WTC11 (cell line): ENCODE measurements around the gene GRPEL2. TPM values are rescaled to one million over a fixed set of nuclear protein-coding genes. Genes with fewer than 3 reads are reported as not detected.

Experiments used
- ATAC-seq: fragments of 200-7000 bp; cut with Tn5 transposase; 2 replicates; pipeline ENCODE4 v1.10.0; 2021; ENCODE audit warnings: mild to moderate bottlenecking, moderate library complexity
- CTCF ChIA-PET: fragments of 300-600 bp; sonication (Branson Sonifier 250); formaldehyde crosslinking; loops from one replicate; lab custom pipeline; 2021; ENCODE audit warnings: antibody characterized with exemption; lab: Charles Lee
- POLR2A ChIA-PET: fragments of 350-600 bp; sonication (Branson Sonifier 250); formaldehyde crosslinking; loops from one replicate; lab custom pipeline; 2021; ENCODE audit warnings: antibody characterized with exemption; lab: Charles Lee
- DNase-seq: peaks from one replicate; pipeline ENCODE4 v3.0.0; 2021; ENCODE audit warnings: low spot score
- H3K27ac Mint-ChIP-seq: 2 replicates; pipeline ENCODE4 v1.8.0; 2021; ENCODE audit warnings: mixed read lengths
- H3K27me3 Mint-ChIP-seq: 2 replicates; pipeline ENCODE4 v1.8.0; 2021; ENCODE audit warnings: low read depth, mild to moderate bottlenecking, moderate library complexity, mixed read lengths
- H3K36me3 Mint-ChIP-seq: 2 replicates; pipeline ENCODE4 v1.8.0; 2021; ENCODE audit warnings: mixed read lengths
- H3K4me1 Mint-ChIP-seq: 2 replicates; pipeline ENCODE4 v1.8.0; 2022; ENCODE audit warnings: mixed read lengths
- H3K4me3 Mint-ChIP-seq: 2 replicates; pipeline ENCODE4 v1.8.0; 2021; ENCODE audit warnings: mild to moderate bottlenecking, moderate library complexity, mixed read lengths
- H3K9me3 Mint-ChIP-seq: 2 replicates; pipeline ENCODE4 v1.8.0; 2021; ENCODE audit warnings: mixed read lengths
- AR ChIP-seq: fragments of 250-450 bp; sonication (Bioruptor Pico); IDR thresholded peaks from 2 replicates; pipeline ENCODE4 v1.9.0; 2021; ENCODE audit warnings: mild to moderate bottlenecking
- ARID4B ChIP-seq: sonication (generic); formaldehyde crosslinking; IDR thresholded peaks from 2 replicates; pipeline ENCODE4 v1.8.0; 2023; ENCODE audit warnings: missing genetic modification reagents, mild to moderate bottlenecking, borderline replicate concordance
- ATF2 ChIP-seq: sonication (generic); formaldehyde crosslinking; IDR thresholded peaks from 2 replicates; pipeline ENCODE4 v1.8.1; 2022; ENCODE audit warnings: low read depth, missing genetic modification reagents, borderline replicate concordance
- ATF6 ChIP-seq: sonication (generic); formaldehyde crosslinking; IDR thresholded peaks from 2 replicates; pipeline ENCODE4 v1.8.1; 2023; ENCODE audit warnings: mild to moderate bottlenecking, missing genetic modification reagents
- E2F5 ChIP-seq: sonication (generic); formaldehyde crosslinking; IDR thresholded peaks from 2 replicates; pipeline ENCODE4 v1.8.1; 2022; ENCODE audit warnings: mild to moderate bottlenecking, moderate library complexity, missing genetic modification reagents
- FOXJ3 ChIP-seq: sonication (generic); formaldehyde crosslinking; IDR thresholded peaks from 2 replicates; pipeline ENCODE4 v1.9.0; 2021; ENCODE audit warnings: missing genetic modification reagents, mild to moderate bottlenecking, borderline replicate concordance
- FOXP1 ChIP-seq: sonication (generic); formaldehyde crosslinking; IDR thresholded peaks from 2 replicates; pipeline ENCODE4 v1.8.0; 2022; ENCODE audit warnings: missing genetic modification reagents, mild to moderate bottlenecking, moderate library complexity, borderline replicate concordance
- FOXP4 ChIP-seq: sonication (generic); formaldehyde crosslinking; IDR thresholded peaks from 2 replicates; pipeline ENCODE4 v1.8.0; 2022; ENCODE audit warnings: mild to moderate bottlenecking, missing genetic modification reagents
- HMGA2 ChIP-seq: fragments of 250-450 bp; sonication (Bioruptor Pico); IDR thresholded peaks from 2 replicates; pipeline ENCODE4 v1.4.0; 2021; ENCODE audit warnings: mild to moderate bottlenecking, moderate library complexity
- IRF2 ChIP-seq: sonication (generic); formaldehyde crosslinking; IDR thresholded peaks from 2 replicates; pipeline ENCODE4 v1.8.0; 2022; ENCODE audit warnings: low read depth, missing genetic modification reagents, borderline replicate concordance
- MLX ChIP-seq: sonication (generic); formaldehyde crosslinking; IDR thresholded peaks from 2 replicates; pipeline ENCODE4 v1.8.1; 2023; ENCODE audit warnings: mild to moderate bottlenecking, missing genetic modification reagents, moderate library complexity
- MYBL2 ChIP-seq: sonication (generic); formaldehyde crosslinking; IDR thresholded peaks from 2 replicates; pipeline ENCODE4 v1.8.1; 2023; ENCODE audit warnings: mild to moderate bottlenecking, moderate library complexity, missing genetic modification reagents
- NR1H2 ChIP-seq: sonication (generic); formaldehyde crosslinking; IDR thresholded peaks from 2 replicates; pipeline ENCODE4 v1.9.0; 2021; ENCODE audit warnings: mild to moderate bottlenecking, moderate library complexity, missing genetic modification reagents
- NR3C1 ChIP-seq: sonication (generic); formaldehyde crosslinking; conservative IDR thresholded peaks from 2 replicates; pipeline ENCODE4 v1.8.1; 2023; ENCODE audit warnings: low read depth, mild to moderate bottlenecking, missing genetic modification reagents
- PRRX2 ChIP-seq: fragments of 250-450 bp; sonication (Bioruptor Pico); IDR thresholded peaks from 2 replicates; pipeline ENCODE4 v1.8.0; 2021; ENCODE audit warnings: mild to moderate bottlenecking
- SMAD3 ChIP-seq: sonication (generic); formaldehyde crosslinking; IDR thresholded peaks from 2 replicates; pipeline ENCODE4 v1.8.0; 2022; ENCODE audit warnings: missing genetic modification reagents, mild to moderate bottlenecking, borderline replicate concordance
- TP53 ChIP-seq: sonication (generic); formaldehyde crosslinking; IDR thresholded peaks from 2 replicates; pipeline ENCODE4 v1.8.1; 2023; ENCODE audit warnings: mild to moderate bottlenecking, missing genetic modification reagents
- ZMAT4 ChIP-seq: fragments of 250-450 bp; sonication (Bioruptor Pico); IDR thresholded peaks from 2 replicates; pipeline ENCODE4 v1.9.0; 2021; ENCODE audit warnings: mild to moderate bottlenecking
- ZNF317 ChIP-seq: sonication (generic); formaldehyde crosslinking; IDR thresholded peaks from 2 replicates; pipeline ENCODE4 v1.8.1; 2023; ENCODE audit warnings: low read depth, mild to moderate bottlenecking, moderate library complexity, missing genetic modification reagents, borderline replicate concordance
- ZNF416 ChIP-seq: fragments of 250-450 bp; sonication (Bioruptor Pico); IDR thresholded peaks from 2 replicates; pipeline ENCODE4 v1.9.0; 2021; ENCODE audit warnings: mild to moderate bottlenecking, inconsistent platforms
- total RNA-seq: library from RNA; stranded (reverse); gene quantifications from 3 replicates; pipeline ENCODE4 v1.2.3, GENCODE V29; 2021

The GRPEL2 gene
- total RNA-seq, 1 experiment from 2014 or later = 48.6 TPM

GRCh38 chr5:149399775-149400174 lies 54.5 kb downstream of the GRPEL2 start:
- TF ChIP-seq FOXP1 (CRISPR knock-in tag) (no peak), ATF6 (no peak), IRF2 (CRISPR knock-in tag) (no peak), ARID4B (no peak), HMGA2 (CRISPR knock-in tag) (no peak), ZNF317 (CRISPR knock-in tag) (no peak), ATF2 (CRISPR knock-in tag) (no peak), MLX (no peak)
- TF ChIP-seq, all 79 proteins: peak for 0
- ChIA-PET POLR2A (no interaction called here), CTCF (interaction anchor here (0.6 to 1.9 kb wide), 6 partner anchors 18 to 119 kb away, joined by 3 to 12 read pairs (median 6); no protein-coding TSS in a partner anchor)
- Mint-ChIP-seq H3K4me3 (no peak overlapping the region), H3K4me1 (peaks cover 11% of the 10 kb centered on the region; the same call in 1 of the 2 replicates), H3K9me3 (no peaks in the 10 kb centered on the region), H3K27me3 (no peaks in the 10 kb centered on the region; the same call in 1 of the 2 replicates), H3K27ac (no peak overlapping the region), H3K36me3 (no peaks in the 10 kb centered on the region)
- ATAC-seq (peak; percentile 78), DNase-seq (no peak)

- Mint-ChIP-seq H3K36me3 (no peaks in the 10 kb centered on the region), H3K27me3 (no peaks in the 10 kb centered on the region; the same call in 1 of the 2 replicates), H3K27ac (no peak overlapping the region), H3K4me3 (no peak overlapping the region), H3K9me3 (no peaks in the 10 kb centered on the region), H3K4me1 (peaks cover 13% of the 10 kb centered on the region)
- POLR2A ChIA-PET = no interaction called here
- DNase-seq (no peak), ATAC-seq (no peak)
- CTCF ChIA-PET = interaction anchor here (0.6 to 1.9 kb wide), 6 partner anchors 19 to 118 kb away, joined by 3 to 12 read pairs (median 6); no protein-coding TSS in a partner anchor
- no peak for TF ChIP-seq ZMAT4 (CRISPR knock-in tag)
- TF ChIP-seq FOXP4 (CRISPR knock-in tag) = no peak
- no peak for TF ChIP-seq TP53
- TF ChIP-seq ZNF416 (CRISPR knock-in tag) = no peak
- TF ChIP-seq ZNF317 (CRISPR knock-in tag) = no peak
- TF ChIP-seq PRRX2 (CRISPR knock-in tag) = no peak
- no peak for TF ChIP-seq MYBL2
- TF ChIP-seq AR (CRISPR knock-in tag) = no peak
- TF ChIP-seq NR1H2 (CRISPR knock-in tag) = no peak
- TF ChIP-seq SMAD3 (CRISPR knock-in tag) = no peak
- TF ChIP-seq FOXJ3 (CRISPR knock-in tag) = no peak
- no peak for TF ChIP-seq E2F5 (CRISPR knock-in tag)
- no peak for TF ChIP-seq NR3C1 (CRISPR knock-in tag)
Measured at GRCh38 chr5:149400304-149400703, 55.0 kb downstream of the GRPEL2 start.
